Endothelial cell of umbilical vein (primary cell): ENCODE measurements around the gene TNNT3. TPM values are rescaled to one million over a fixed set of nuclear protein-coding genes. Genes with fewer than 3 reads are reported as not detected.

ENCODE experiments used
- BruUV-seq: library from RNA; stranded (reverse); fragments of 400-500 nt; replicated peaks from 2 replicates; lab custom pipeline; 2021; lab: Mats Ljungman, UMichigan
- CTCF ChIA-PET: fragments of 300-600, 350-600 bp; sonication (Branson Sonifier 250); formaldehyde crosslinking; loops from one replicate; lab custom pipeline; 2021; ENCODE audit warnings: antibody characterized with exemption, inconsistent platforms; lab: Charles Lee
- POLR2A ChIA-PET: fragments of 300-600, 350-600 bp; sonication (Branson Sonifier 250); formaldehyde crosslinking; loops from one replicate; lab custom pipeline; 2021; ENCODE audit warnings: antibody characterized with exemption, inconsistent platforms; lab: Charles Lee
- DNase-seq: peaks from one replicate; pipeline ENCODE4 v3.0.0-alpha.2; 2011; ENCODE audit warnings: low read depth, low spot score
- FAIRE-seq: peaks from 2 replicates; lab custom pipeline; 2011; peaks lifted over from hg19 to GRCh38; lab: Jason Lieb, UNC
- H2AFZ ChIP-seq: 2 replicates; pipeline ENCODE4 v1.6.0; 2012; ENCODE audit warnings: low read depth, low read length, control low read depth, inconsistent platforms
- H3K27ac ChIP-seq: 2 replicates; pipeline ENCODE4 v1.5.1; 2011; ENCODE audit warnings: low read depth, mild to moderate bottlenecking, control low read depth, low read length, moderate library complexity; ENCODE audit not compliant: insufficient read depth
- H3K27me3 ChIP-seq, 2 experiments: 2 replicates each; pipeline versions ENCODE4 v1.6.0 to v1.6.1; 2011; ENCODE audit warnings: low read length in 2 of 2, mixed read lengths in 1 of 2; ENCODE audit not compliant: control insufficient read depth in 2 of 2, insufficient read depth in 2 of 2
- H3K36me3 ChIP-seq, 2 experiments: 2 replicates in 1 of 2; 3 replicates in 1 of 2; pipeline ENCODE4 v1.5.1; 2011; ENCODE audit warnings: low read length in 2 of 2, mild to moderate bottlenecking in 1 of 2, moderate library complexity in 1 of 2; ENCODE audit not compliant: control insufficient read depth in 2 of 2, insufficient read depth in 2 of 2; ENCODE audit errors: extremely low read depth in 1 of 2
- H3K4me1 ChIP-seq: 3 replicates; pipeline ENCODE4 v1.5.1; 2011; ENCODE audit warnings: mild to moderate bottlenecking, low read length; ENCODE audit not compliant: control insufficient read depth, insufficient read depth; ENCODE audit errors: extremely low read depth
- H3K4me2 ChIP-seq: 2 replicates; pipeline ENCODE4 v1.6.1; 2011; ENCODE audit warnings: low read length, control low read depth, mixed read lengths; ENCODE audit not compliant: insufficient read depth
- H3K4me3 ChIP-seq, 3 experiments: fragments of 200-600 bp in 1 of 3; sonication (generic), shearing (Covaris generic) in 1 of 3; replicated peaks in 1 of 3; 2 replicates each; pipeline ENCODE4 v1.5.1; 2011 to 2016; ENCODE audit warnings: control low read depth in 3 of 3, low read length in 3 of 3, mild to moderate bottlenecking in 2 of 3, inconsistent platforms in 1 of 3, low read depth in 1 of 3, moderate library complexity in 1 of 3; ENCODE audit not compliant: insufficient read depth in 1 of 3
- H3K79me2 ChIP-seq: 2 replicates; pipeline ENCODE4 v1.6.0; 2012; ENCODE audit warnings: low read length, inconsistent platforms; ENCODE audit not compliant: control insufficient read depth, insufficient read depth
- H3K9ac ChIP-seq: replicated peaks from 2 replicates; pipeline ENCODE3; 2011; ENCODE audit warnings: low read length, control low read depth; ENCODE audit not compliant: insufficient read depth; ENCODE audit errors: extremely low read depth
- H3K9me1 ChIP-seq: replicated peaks from 3 replicates; pipeline ENCODE4 v1.6.0; 2011; ENCODE audit warnings: mild to moderate bottlenecking, low read length; ENCODE audit not compliant: control insufficient read depth, insufficient read depth; ENCODE audit errors: extremely low read depth
- H3K9me3 ChIP-seq: replicated peaks from 2 replicates; pipeline ENCODE4 v1.5.1; 2012; ENCODE audit warnings: low read length, inconsistent platforms; ENCODE audit not compliant: control insufficient read depth, insufficient read depth
- H4K20me1 ChIP-seq: replicated peaks from 2 replicates; pipeline ENCODE3; 2011; ENCODE audit warnings: mild to moderate bottlenecking, low read length; ENCODE audit not compliant: control insufficient read depth, insufficient read depth; ENCODE audit errors: extremely low read depth
- EZH2 ChIP-seq: IDR thresholded peaks from 2 replicates; pipeline ENCODE4 v1.6.1; 2012; ENCODE audit warnings: borderline replicate concordance, low read depth, mild to moderate bottlenecking, moderate library complexity, low read length, inconsistent platforms; ENCODE audit not compliant: severe bottlenecking
- FOS ChIP-seq: IDR thresholded peaks from 2 replicates; pipeline ENCODE4 v1.6.1; 2011; ENCODE audit warnings: mild to moderate bottlenecking, low read length, moderate library complexity, borderline replicate concordance; ENCODE audit not compliant: insufficient read depth
- GATA2 ChIP-seq: IDR thresholded peaks from 2 replicates; pipeline ENCODE4 v1.7.0; 2011; ENCODE audit warnings: low read depth, mild to moderate bottlenecking, moderate library complexity, mixed read lengths, low read length; ENCODE audit not compliant: insufficient read length, insufficient read depth
- JUN ChIP-seq: IDR thresholded peaks from 2 replicates; pipeline ENCODE4 v1.6.1; 2011; ENCODE audit warnings: borderline replicate concordance, low read depth; ENCODE audit not compliant: insufficient read length, insufficient read depth
- MYC ChIP-seq: IDR thresholded peaks from one replicate; pipeline ENCODE4 v1.6.1; 2011; ENCODE audit warnings: mild to moderate bottlenecking, low read depth, low read length
- POLR2AphosphoS5 ChIP-seq: IDR thresholded peaks from 2 replicates; pipeline ENCODE4 v1.6.1; 2012; ENCODE audit warnings: low read depth, mild to moderate bottlenecking, control low read depth, low read length, moderate library complexity; ENCODE audit not compliant: insufficient read depth
- dilution Hi-C: fragments of 300-500 bp; cut with MboI; formaldehyde crosslinking; loops from one replicate; pipeline ENCODE4 v1.15.0; 2019; ENCODE audit warnings: low sequenced_read_pairs; ENCODE audit not compliant: extremely low pct_ligation_motif_present
- intact Hi-C: fragments of 100-400 bp; cut with micrococcal nuclease; formaldehyde crosslinking; loops from one replicate; pipeline ENCODE4 v1.10.0; 2022
- polyA plus RNA-seq, 4 experiments: library from polyadenylated mRNA; depleted of rRNA in 3 of 4; stranded (reverse) in 3 of 4; unstranded in 1 of 4; fragments of >200 nt; gene quantifications; 2 replicates each; pipeline versions ENCODE4 v1.2.1 to v1.2.3, GENCODE V29; 2011 to 2012; ENCODE audit warnings: missing spikeins in 1 of 4
- total RNA-seq: library from RNA; stranded (reverse); gene quantifications from 2 replicates; pipeline ENCODE4 v1.2.3, GENCODE V29; 2021

Gene TNNT3
- total and polyA plus RNA-seq, 2 donors (not counting 3 experiments of a cell fraction or from before 2014, with no cell fraction given), result not detected

DNA sequence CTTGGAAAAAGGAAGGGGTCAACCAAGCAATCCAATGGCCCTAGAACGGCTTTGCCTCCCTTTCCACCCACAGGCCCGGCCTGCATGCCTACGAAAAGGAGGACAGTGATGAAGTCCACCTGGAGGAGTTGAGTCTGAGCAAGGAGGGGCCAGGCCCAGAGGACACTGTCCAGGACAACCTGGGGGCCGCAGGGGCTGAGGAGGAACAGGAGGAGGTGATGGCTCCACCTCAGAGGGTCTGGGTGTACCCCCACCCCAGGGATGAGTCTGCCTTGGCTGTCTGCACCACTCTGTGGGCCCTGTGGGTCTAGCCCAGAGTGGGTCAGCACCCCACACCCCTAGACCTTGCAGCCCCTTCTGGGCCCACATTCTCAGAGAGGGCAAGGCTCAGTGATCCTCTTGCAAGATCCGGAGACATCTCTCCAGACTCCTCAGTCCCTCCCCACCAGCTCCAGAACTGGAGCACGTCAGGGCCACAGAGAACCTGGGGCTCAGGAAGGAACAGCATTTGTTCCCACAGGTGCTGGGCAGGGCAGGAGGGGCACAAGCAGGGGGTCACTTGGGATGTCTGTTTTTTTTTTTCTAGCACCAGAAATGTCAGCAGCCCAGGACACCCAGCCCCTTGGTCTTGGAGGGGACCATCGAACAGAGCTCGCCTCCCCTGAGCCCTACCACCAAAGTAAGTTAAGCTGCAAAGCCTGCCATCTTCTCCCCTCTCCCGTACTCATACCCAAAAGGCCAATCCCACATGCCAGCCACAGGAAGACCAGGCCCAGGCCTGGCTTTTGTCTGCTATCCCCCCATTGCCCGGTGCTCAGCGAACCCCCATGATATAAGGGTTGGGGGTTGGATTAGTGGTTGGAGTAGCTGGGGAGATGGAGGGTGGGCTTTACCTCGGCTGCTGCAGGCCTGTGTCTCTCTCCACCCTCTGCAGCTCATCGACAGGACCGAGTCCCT lies 35.9 kb upstream of the TNNT3 start:
- FAIRE-seq (no peak), DNase-seq (no peak)
- H3K4me1 ChIP-seq, result no peaks in the 10 kb centered on the region
- no TSS peak for BruUV-seq
- intact Hi-C loops, result no loop called here
- H2AFZ ChIP-seq, result no peak overlapping the region
- no peaks in the 10 kb centered on the region for H4K20me1 ChIP-seq
- no peak overlapping the region for H3K9ac ChIP-seq
- dilution Hi-C loops, result no loop called here
- H3K9me3 ChIP-seq, result no peaks in the 10 kb centered on the region
- H3K4me3 ChIP-seq, result no peak overlapping the region
- CTCF ChIA-PET, result interaction anchor here (1.0 to 3.7 kb wide), 20 partner anchors 8 to 269 kb away, joined by 3 to 262 read pairs (median 18); partner anchors contain the start of genes H19, KRTAP5-6, MRPL23 and PRR33
- no peaks in the 10 kb centered on the region for H3K79me2 ChIP-seq
- TF ChIP-seq POLR2AphosphoS5 (no peak), EZH2 (no peak), GATA2 (no peak), MYC (no peak), FOS (no peak), JUN (no peak)
- no peaks in the 10 kb centered on the region for H3K9me1 ChIP-seq
- no peak overlapping the region for H3K4me2 ChIP-seq
- H3K27me3 ChIP-seq, result no peaks in the 10 kb centered on the region
- H3K27ac ChIP-seq, result no peak overlapping the region
- POLR2A ChIA-PET, result no interaction called here
- H3K36me3 ChIP-seq, result no peaks in the 10 kb centered on the region
